GM19397 (cell line): ENCODE data around the gene SDR39U1.

Source experiments
- ATAC-seq: cut with Tn5 transposase; IDR thresholded peaks from one replicate; pipeline ENCODE4 v1.9.1; 2021; ENCODE audit warnings: mild to moderate bottlenecking, moderate library complexity; ENCODE audit not compliant: unreplicated experiment

The SDR39U1 gene

GRCh38 chr14:24392325-24393091 lies 50.1 kb downstream of the SDR39U1 start:
- ATAC-seq: no peak

GRCh38 chr14:24390701-24391468 lies 51.7 kb downstream of the SDR39U1 start:
- ATAC-seq: no peak
